ENCODE measurements around the gene PLCG2. TPM values are rescaled to one million over a fixed set of nuclear protein-coding genes. Genes with fewer than 3 reads are reported as not detected.

PLCG2 gene
- total RNA-seq, 1 experiment from 2014 or later, result 6.0 TPM

DNA sequence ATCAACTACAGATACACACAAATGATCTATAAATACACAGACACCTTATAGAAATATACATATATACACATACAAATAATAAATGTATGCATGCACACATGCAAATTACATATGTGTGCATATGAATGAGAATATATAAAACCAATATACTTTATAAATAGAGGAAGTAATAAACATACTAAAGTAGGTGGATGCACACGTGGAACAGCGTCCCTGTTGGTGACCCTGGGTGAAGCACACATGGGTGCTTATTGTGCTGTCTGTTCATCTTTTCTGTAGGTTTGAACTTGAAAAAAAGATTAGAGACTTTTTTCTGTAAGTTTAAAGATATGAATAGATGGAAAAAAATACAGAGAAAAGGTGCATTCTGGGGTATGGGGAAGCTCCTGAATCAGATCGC is 120.9 kb downstream of the PLCG2 start:
- Mint-ChIP-seq H3K9me3 (peaks cover 2 to 4% of the 10 kb centered on the region in 2 experiments; a peak in 3 of 5 replicates), H3K27ac (no peak overlapping the region), H3K36me3 (ENCODE audit: insufficient read depth in 1 of 3, low read depth in 3 of 3) (peaks cover 3 to 15% (median 3%) of the 10 kb centered on the region in 3 experiments; a peak in 2 of 7 replicates), H3K27me3 (ENCODE audit: low read depth) (no peaks in the 10 kb centered on the region), H3K4me3 (no peak overlapping the region), H3K4me1 (peaks cover 0 to under 1% of the 10 kb centered on the region in 2 experiments; a peak in 2 of 4 replicates)
- Histone ChIP-seq H2BK12ac (ENCODE audit: insufficient read length, low read depth, low read length) (no peak overlapping the region), H3K9me3 (ENCODE audit: control insufficient read depth, low read depth, low read length) (no peaks in the 10 kb centered on the region), H2AFZ (ENCODE audit: low read length) (no peak overlapping the region), H4K20me1 (ENCODE audit: control insufficient read depth, insufficient read depth, insufficient read length) (no peaks in the 10 kb centered on the region), H3K27me3 (ENCODE audit: insufficient read depth, low read length) (no peaks in the 10 kb centered on the region), H3K79me2 (ENCODE audit: insufficient read depth, low read length) (no peaks in the 10 kb centered on the region), H3K18ac (ENCODE audit: insufficient read length, low read depth, low read length) (no peak overlapping the region), H3K23me2 (ENCODE audit: insufficient read length, low read depth, low read length, poor library complexity, severe bottlenecking) (no peaks in the 10 kb centered on the region), H3K14ac (ENCODE audit: insufficient read depth, low read length) (no peak overlapping the region), H3K23ac (ENCODE audit: insufficient read length, low read depth, low read length) (no peak overlapping the region), H3K56ac (ENCODE audit: insufficient read length, low read depth, low read length) (no peak overlapping the region), H4K8ac (replicated peaks; ENCODE audit: insufficient read length, low read depth, low read length) (no peak overlapping the region), H2BK15ac (ENCODE audit: low read depth, low read length) (no peak overlapping the region), H4K5ac (ENCODE audit: insufficient read length, low read depth, low read length) (no peak overlapping the region), H2AK5ac (ENCODE audit: insufficient read length, low read length) (no peak overlapping the region), H2BK5ac (ENCODE audit: insufficient read length, low read length) (no peak overlapping the region), H3K4me2 (ENCODE audit: insufficient read depth, insufficient read length, low read length) (no peak overlapping the region), H3K4me1 (ENCODE audit: insufficient read depth, low read length) (no peaks in the 10 kb centered on the region), H2BK120ac (ENCODE audit: low read depth, low read length, poor library complexity, severe bottlenecking) (no peak overlapping the region), H4K91ac (ENCODE audit: insufficient read length, low read depth, low read length) (no peak overlapping the region), H3K79me1 (ENCODE audit: insufficient read depth, low read depth, low read length, poor library complexity, severe bottlenecking) (no peaks in the 10 kb centered on the region), H3K4ac (ENCODE audit: low read depth, low read length) (no peak overlapping the region), H2BK20ac (ENCODE audit: low read depth, low read length, poor library complexity, severe bottlenecking) (no peak overlapping the region), H3K9ac (ENCODE audit: extremely low read depth, insufficient read length, low read length) (no peak overlapping the region), H3K27ac (ENCODE audit: insufficient read length, low read depth, low read length) (no peak overlapping the region), H3T11ph (ENCODE audit: low read length) (no peak overlapping the region)
- TF ChIP-seq, protein P1, sequence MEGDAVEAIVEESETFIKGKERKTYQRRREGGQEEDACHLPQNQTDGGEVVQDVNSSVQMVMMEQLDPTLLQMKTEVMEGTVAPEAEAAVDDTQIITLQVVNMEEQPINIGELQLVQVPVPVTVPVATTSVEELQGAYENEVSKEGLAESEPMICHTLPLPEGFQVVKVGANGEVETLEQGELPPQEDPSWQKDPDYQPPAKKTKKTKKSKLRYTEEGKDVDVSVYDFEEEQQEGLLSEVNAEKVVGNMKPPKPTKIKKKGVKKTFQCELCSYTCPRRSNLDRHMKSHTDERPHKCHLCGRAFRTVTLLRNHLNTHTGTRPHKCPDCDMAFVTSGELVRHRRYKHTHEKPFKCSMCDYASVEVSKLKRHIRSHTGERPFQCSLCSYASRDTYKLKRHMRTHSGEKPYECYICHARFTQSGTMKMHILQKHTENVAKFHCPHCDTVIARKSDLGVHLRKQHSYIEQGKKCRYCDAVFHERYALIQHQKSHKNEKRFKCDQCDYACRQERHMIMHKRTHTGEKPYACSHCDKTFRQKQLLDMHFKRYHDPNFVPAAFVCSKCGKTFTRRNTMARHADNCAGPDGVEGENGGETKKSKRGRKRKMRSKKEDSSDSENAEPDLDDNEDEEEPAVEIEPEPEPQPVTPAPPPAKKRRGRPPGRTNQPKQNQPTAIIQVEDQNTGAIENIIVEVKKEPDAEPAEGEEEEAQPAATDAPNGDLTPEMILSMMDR (conservative IDR thresholded peaks at IDR 0.05), result no peak; the same call in 1 of the 3 replicates
- DNase-seq, result no peak
- no CpG with 5 or more reads among the region's 3 CpGs for WGBS (ENCODE audit: extremely low coverage, insufficient read length, low lambda C conversion rate)
